Measurements from ENCODE around the gene CCDC187.
A peak's percentile ranks its signal among the peaks of the same experiment; 100 is the strongest.
"Not testable (repeated sequence)": the region's sequence is repeated elsewhere in the genome, so short reads cannot be mapped to it uniquely, and the experiment has no call there.

CCDC187 gene

GRCh38 chr9:136283291-136284235, 20.3 kb downstream of the CCDC187 start:
- DNase-seq = peak; percentile 51

GRCh38 chr9:136282272-136282861, 21.5 kb downstream of the CCDC187 start:
- DNase-seq = no peak

DNA sequence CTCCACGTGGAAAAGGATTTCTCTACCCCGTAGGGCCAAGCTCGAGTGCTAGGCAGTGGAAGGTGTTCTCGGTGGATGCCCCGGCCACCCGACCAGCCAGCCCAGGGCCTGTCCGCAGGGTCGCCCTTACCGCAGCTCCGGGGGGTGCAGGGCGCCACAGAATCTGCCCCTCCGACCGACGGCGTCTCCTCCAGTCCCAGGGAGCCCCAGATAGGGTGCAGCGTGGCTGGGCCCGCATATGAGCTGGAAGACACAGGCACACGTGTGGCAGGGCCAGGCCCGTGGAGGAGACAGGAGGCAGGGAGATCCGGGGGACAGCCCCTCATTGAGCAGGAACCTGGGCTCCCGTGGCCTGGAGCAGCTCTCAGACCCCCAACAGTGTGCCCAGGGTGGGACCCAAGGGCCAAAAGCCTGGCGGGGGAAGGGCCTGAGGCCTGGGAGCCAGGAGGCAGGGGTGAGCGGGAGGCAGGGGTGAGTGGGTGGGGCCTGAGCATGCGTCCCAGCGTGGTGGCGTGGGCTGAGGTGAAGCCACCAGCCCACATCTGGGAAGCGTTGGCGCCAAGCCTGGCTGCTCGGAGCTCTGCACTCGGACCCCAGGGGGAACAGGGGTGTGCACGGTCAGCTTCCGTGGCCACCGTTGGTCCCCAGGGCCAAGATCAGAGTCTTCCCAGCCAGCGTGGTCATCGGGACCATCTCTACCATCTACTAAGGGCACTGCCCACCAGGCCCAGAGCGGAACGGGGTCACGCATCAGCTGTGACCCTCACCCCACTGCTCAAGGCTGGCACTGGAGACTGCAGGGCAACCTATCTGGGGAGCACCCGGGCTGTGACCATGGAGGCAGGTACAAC, 22.2 kb downstream of the CCDC187 start:
- DNase-seq = no peak

GRCh38 chr9:136280535-136281315, 23.2 kb downstream of the CCDC187 start:
- no peak for DNase-seq

GRCh38 chr9:136279471-136279870, 24.4 kb downstream of the CCDC187 start:
- no peak for DNase-seq

DNA sequence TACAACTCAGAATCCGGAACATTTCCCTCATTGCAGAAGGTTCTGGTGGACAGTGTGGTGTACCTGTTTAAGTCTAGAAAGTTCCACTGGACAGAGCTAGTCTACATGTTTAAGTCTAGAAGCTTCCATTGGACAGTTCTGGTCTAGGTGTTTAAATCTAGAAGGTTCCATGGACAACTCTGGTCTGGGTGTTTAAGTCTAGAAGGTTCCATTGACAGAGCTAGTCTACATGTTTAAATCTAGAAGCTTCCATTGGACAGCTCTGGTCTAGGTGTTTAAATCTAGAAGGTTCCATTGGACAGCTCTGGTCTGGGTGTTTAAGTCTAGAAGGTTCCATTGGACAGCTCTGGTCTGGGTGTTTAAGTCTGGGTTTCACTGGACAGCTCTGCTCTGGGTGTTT, 25.0 kb downstream of the CCDC187 start:
- DNase-seq = no peak

DNA sequence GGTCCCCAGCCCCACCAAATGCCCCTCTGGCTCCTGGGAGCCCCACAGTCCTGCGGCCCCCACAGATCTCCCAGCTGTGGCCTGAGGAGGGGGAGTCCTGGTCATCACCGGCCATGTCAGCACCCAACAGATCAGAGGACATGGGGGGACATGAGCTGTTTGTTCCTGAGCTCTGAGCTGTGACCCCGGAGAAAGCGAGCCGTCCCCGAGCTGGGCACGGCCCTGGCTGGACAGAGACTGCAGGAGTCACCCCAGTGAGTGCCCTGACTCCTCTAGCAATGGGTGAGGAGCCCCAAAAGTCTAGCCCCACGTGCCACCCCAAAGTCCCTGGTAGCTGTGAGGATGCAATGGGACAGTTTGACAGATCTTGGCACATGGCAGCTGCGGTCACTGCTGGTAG, 25.7 kb downstream of the CCDC187 start:
- no peak for DNase-seq

- no peak for DNase-seq
Observed at GRCh38 chr9:136277746-136278145, 26.1 kb downstream of the CCDC187 start.

DNA sequence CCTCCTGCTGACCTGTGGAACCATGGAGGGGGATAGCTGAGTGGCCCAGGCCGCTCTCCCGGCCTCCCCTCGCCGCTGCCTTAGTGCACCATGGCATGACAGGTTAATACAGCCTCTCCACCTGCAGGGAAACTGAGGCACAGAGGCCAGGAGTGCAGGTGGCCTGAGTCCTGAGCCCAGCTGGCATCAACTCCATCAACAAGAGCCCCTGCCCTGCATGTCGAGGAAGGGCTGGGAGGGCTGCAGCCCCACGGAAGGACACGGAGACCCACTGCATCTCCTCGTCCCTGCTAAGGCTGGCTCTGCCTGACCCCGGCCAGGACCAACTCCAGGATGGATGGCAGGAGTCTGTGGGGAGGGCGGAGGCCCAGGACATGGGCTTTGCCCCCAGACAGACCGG, 27.2 kb downstream of the CCDC187 start:
- DNase-seq = no peak

DNA sequence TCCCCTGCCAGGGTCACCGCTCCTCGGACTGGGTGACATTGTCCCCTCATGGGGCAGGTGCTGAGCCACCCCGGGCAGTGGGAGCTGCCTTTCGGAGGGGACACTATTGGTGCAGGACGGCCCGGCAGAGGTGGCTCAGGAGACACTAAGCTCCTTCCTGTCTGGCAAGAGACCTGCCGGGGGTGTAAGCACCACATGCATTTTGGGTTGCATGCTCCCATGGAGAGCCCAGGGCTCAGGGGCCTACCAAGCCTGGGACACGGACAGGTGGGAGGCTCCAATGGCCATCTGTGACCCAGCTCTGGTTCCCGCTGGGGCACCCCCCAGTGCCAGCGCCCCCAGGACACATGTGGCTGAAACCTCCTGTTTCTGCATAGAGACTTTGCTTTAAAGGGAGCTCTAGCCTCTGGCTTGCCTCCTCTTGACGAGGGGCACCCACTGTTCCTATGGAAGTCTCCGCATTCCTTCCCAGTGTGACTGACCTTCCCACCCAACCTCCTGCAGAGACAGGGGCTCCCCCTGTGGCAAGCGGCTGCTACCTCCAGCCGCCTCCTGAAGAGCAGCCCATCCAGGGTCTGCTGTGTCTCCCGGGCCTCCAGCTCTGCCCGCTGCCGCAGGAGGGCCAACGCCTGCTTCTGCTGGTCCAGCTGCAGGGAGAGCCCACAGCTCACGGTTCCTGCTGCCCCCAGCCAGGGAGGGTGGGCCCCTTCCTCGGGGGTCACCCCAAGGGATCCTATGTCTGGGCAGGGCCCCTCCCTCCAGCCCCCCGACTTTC, 28.1 kb downstream of the CCDC187 start:
- no peak for DNase-seq

- no peak for DNase-seq
Observed at GRCh38 chr9:136274786-136275654, 28.9 kb downstream of the CCDC187 start.

DNA sequence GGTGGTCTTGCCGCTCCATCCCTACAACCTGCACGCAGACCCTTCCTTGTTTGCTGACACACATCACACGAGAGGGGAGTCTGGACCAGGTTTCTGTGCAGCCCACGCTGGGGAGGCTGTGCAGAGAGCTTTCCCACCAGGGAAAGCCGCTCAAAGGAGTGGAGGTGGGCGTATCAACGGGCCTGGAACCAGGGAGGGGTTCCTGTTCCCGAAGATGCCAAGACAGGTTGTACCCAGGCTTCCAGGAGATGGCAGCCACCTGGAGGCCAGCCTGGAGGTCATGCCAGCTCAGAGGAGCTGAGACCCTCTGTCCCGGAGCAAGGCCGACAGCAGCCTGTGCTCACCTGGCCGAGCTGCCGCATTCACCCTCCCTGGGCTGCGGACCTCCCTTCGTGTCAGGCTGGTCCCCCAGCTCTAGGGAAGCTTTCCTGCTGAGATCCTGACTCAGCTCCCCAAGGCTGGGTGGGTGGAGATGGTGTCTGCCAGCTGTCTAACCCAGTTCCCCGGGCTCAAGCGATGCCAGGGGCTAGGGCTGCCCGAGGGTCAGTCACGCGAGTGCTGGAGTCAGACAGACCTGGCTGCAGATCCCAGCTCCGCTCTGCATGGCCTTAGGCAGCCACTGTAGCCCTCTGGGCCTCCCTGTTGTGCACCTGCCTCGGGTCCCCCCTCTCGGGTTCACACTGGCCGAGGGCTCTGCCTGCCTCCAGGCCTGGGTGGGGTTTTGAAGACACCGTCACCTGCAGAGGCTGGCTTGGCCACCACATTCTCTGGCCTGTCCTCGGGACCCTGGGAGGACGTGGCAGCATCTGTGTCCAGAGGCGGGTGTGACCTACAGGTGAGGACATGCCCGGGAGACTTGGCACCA, 29.7 kb downstream of the CCDC187 start:
- no peak for DNase-seq

DNA sequence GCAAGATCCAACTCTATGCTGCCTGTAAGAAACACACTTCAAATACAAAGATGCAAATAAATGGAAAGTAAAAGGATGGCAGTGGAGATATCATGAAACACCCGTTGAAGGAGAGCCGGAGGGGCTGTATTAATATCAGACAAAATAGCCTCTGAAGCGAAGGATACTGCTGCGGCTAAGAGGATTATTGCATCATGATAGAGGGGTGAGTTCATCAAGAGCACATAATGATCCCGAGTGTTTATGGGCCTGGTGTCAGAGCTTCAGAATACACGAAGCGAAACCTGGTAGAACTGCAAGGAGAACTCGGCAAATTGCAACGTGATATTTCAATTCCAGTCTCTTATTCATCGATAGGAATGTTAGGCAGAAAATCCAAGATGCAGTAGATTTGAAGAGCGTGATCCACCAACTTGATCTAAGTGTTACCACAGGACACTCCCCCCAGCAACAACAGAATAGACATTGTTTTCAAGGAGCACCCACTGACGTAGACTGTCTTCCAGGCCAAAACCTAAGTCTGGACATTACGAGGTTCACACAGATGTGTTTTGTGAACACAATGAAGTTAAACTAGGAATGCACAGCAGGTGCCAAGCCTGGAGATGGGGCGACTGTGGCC, 30.5 kb downstream of the CCDC187 start:
- no peak for DNase-seq

DNA sequence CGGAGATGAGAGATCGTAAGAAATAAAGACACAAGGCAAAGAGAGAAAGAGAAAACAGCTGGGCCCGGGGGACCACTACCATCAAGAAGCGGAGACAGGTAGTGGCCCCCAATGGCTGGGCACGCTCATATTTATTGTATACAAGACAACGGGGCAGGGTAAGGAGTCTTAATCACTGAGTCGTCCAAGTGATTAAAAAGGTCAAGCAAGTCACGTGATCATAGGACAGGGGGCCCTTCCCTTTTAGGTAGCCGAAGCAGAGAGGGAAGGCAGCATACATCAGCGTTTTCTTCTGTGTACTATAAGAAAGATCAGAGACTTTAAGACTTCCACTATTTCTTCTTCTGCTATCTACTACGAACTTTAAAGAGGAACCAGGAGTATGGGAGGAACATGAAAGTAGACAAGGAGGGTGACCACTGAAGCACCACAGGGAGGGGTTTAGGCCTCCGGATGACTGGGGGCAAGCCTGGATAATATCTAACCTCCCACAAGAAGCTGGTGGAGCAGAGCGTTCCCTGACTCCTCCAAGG, 33.7 kb downstream of the CCDC187 start:
- DNase-seq = no peak

DNA sequence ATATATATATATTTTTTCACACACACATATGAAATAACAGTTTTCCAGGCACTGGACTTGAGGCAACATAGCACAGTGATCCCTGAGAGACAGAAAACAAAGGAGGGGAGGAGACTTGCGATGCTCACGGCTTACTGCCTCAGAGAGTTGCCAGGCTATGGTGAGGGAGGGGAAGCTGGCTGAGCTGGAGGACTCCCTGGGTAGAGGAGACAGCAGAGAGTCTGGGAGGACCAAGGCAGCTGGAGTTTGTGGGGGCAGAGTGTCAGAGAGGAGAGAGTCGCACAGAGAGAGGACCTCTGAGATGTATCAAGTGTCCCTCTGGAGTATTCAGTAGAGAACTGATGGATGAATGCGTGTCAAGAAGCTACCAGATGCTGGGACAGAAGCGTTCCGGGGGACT, 35.2 kb downstream of the CCDC187 start:
- no peak for DNase-seq

- DNase-seq = no peak
Observed at GRCh38 chr9:136268318-136268717, 35.6 kb downstream of the CCDC187 start.

DNA sequence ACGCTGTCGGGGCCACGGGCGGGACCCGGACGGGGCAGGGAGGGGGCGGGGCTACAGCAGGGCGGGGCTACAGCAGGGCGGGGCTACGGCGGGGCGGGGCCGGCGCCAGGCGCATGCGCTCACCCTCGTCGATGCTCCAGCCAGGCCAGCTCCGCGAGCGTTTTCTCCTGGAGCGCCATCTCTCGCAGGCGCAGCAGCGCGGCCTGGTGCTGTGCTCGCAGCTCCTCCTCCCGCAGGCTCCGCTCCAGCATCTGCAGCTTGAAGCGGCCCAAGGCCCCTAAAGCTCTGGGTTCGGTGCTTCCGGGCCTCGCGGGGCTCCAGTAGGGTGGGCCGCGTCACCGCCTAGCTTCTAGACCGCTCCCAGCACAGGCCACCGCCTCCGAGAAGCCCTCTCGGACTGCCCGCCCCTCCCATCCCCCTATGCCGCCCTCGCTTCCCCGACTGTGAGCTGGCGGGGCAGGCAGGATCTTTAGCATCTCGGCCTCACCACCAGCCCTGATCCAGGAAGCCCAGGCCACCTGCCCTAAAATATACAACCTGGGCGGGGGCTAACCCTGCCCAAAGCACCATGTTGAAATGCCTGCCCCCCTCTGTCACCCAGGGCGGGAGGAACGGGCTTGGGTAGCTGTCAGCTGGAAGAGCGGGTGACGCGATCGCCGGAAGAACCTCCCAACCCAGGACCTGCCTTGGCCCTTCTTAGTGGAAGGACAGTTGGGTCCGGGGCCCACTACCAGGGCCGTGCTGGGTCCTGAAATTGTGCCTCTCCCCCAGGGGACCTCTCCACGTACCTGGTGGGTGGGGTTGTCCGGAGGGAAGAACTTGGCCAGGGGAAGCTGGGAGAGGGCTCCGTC, 36.4 kb downstream of the CCDC187 start:
- DNase-seq = peak; percentile 80

DNA sequence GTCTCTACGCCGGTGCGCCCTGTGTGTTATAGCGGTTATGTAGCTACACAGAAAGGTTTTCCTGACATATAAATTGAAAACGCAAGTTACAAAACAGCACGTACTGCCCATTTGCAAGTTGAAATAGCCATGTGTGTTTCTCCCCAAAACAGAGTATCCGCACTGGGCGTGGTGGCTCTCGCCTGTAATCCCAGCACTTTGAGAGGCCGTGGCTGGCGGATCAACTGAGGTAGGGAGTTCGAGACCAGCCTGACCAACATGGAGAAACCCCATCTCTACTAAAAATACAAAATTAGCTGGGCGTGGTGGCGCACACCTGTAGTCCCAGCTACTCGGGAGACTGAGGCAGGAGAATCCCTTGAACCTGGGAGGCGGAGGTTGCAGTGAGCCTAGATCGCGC, 37.3 kb downstream of the CCDC187 start:
- not testable (repeated sequence) for DNase-seq
